GM18526 (cell line): ENCODE data around the gene GON4L.
A peak's percentile ranks its signal among the peaks of the same experiment; 100 is the strongest.

Experiments
- POLR2A ChIP-seq: IDR thresholded peaks from 3 replicates; pipeline ENCODE4 v1.6.1; 2011; ENCODE audit not compliant: insufficient read length; ENCODE audit errors: extremely low read depth

The GON4L gene

GRCh38 chr1:155880950-155881349, 23.9 kb upstream of the GON4L start:
- TF ChIP-seq POLR2A, result no peak

GRCh38 chr1:155880251-155880650, 23.2 kb upstream of the GON4L start:
- TF ChIP-seq POLR2A, result no peak

GRCh38 chr1:155877945-155878344, 20.9 kb upstream of the GON4L start:
- no peak for TF ChIP-seq POLR2A

GRCh38 chr1:155873860-155874259, 16.8 kb upstream of the GON4L start:
- no peak for TF ChIP-seq POLR2A

GRCh38 chr1:155872527-155872926, 15.5 kb upstream of the GON4L start:
- TF ChIP-seq POLR2A, result no peak

DNA sequence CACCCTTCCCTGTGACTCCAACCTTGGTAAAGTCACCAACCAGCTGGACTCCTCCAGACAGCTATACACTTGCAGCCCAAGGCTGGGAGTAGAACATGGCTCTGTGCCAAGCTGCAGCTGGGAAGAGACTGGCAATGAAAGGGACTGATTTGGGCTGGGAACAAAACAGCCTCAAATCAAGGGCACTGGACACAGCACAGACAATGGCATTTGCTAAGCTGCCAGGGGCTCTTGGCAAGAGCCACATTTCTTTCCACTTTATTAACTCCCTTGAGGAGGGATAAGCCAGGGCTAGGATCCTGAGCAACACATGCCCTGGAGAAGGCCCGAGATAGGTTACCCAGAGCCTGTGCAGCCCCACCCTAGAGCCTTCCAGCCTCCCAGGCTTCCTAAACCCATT, 14.4 kb upstream of the GON4L start:
- no peak for TF ChIP-seq POLR2A

- no peak for TF ChIP-seq POLR2A
Measured at GRCh38 chr1:155867766-155868165, 10.8 kb upstream of the GON4L start.

- TF ChIP-seq POLR2A, result no peak
Measured at GRCh38 chr1:155864393-155864792, 7.4 kb upstream of the GON4L start.

DNA sequence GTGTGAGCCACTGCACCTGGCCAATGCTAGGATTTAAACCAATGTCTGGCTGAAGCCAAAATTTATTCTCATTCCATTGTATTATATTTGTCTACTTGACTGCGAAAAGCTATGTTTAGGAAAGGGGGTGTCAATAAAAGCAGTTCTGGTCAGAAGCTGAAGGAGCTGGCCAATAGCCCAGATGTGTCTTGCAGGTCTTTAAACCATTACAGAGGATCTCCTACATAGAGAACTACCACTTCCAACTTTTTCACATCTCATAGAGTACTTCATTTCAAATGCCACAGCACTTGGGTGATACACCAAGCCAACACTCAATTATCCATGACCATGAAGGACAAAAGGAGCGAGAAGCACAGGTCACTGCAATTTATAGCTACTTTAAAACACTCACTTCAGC, 4.9 kb upstream of the GON4L start:
- no peak for TF ChIP-seq POLR2A

DNA sequence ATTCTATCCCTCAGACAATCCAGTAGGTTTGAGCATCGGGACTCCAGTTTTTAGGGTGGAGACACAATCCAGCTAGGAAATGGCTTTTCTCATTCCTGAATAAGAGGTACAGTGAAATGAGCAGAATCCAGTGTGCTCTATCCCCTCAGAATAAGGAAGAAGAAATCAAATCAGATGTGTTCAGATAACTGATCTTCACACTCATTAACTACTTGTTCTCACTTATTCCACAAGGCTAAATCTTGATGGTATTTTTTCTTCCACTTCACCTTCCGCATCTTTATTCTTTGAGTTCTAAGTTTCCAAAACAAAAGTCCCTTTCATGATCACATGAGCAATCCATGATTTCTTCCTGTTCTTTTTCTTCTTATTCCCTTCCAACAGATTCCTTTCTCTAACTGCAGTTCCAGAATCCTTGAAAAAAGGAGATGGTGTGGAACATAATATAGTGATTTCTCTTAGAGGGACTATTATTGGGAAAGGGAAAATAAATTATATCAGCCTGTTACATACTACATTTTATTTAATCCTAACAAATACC, 4.0 kb upstream of the GON4L start:
- no peak for TF ChIP-seq POLR2A

DNA sequence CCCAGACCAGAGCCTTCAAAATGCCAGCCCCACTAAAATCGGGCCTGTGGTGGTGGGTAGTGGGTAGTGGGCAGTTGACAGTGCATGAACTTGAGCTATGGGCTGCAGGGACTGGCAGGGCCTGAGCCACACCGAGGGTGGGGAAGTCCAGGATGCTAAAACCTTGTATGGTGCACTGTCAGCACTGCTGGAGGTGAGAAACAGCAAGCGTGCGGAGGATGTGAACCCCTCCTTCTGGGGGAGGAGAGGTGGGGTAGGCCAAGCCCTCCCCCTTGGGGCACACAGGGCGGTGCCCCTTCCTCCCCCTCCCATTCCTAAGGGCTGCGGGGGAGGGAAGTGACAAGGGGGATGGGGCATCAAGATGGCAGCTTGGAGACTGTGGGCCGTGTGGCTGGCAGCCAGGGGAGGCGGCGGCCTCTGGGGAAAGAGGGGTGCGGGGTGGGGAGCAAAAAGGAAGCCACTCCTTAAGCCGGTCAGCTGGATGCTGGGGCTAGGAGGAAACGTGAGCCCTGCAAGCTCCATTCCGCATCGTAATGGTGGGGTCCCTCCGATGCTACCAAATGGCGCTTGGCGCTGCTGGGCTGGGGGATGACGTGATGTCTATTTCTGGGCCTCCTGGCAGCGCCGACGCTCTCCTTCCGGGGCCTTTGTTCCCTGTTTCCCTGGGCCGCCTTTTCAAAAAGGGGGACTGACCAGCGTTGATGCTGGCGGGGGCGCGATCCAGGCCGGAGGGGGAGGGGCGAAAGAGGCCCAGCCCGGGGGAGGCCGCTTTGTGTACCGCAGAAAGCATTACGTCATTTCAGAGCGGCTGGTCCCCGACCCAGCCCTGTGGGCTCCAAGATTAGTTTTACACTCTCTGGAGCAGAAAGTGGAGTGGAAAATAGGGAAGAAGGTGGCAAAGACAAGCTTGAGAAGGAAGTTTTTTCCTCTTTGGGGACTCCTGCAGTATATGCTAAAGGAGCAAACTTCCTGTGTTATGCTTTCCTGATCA, 3.2 kb upstream of the GON4L start:
- peak; percentile 37 for TF ChIP-seq POLR2A

GRCh38 chr1:155859234-155859829, 2.3 kb upstream of the GON4L start, which contains the start of gene SYT11:
SYT11 (plus strand) TSS chr1:155859567; CDS start chr1:155859762, 195 bp downstream.
- peak; percentile 53 for TF ChIP-seq POLR2A

DNA sequence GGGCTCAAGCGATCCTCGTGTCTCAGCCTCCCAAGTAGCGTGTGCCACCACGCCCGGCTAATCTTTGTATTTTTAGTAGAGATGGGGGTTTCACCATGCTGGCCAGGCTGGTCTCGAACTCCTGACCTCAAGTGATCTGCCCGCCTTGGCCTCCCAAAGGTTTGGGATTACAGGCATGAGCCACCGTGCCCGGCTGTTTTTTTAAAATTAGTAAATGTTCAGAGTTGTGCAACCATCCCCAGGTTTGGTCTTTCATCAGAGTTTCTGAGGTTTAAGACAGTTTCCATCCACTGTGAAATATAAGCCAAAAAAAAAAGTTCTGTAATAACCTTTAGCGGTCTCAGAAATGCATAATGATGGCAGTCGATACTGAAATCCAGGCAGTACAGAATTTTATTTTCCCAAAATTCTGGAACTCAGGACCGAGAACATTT, 1.8 kb upstream of the GON4L start:
- no peak for TF ChIP-seq POLR2A

DNA sequence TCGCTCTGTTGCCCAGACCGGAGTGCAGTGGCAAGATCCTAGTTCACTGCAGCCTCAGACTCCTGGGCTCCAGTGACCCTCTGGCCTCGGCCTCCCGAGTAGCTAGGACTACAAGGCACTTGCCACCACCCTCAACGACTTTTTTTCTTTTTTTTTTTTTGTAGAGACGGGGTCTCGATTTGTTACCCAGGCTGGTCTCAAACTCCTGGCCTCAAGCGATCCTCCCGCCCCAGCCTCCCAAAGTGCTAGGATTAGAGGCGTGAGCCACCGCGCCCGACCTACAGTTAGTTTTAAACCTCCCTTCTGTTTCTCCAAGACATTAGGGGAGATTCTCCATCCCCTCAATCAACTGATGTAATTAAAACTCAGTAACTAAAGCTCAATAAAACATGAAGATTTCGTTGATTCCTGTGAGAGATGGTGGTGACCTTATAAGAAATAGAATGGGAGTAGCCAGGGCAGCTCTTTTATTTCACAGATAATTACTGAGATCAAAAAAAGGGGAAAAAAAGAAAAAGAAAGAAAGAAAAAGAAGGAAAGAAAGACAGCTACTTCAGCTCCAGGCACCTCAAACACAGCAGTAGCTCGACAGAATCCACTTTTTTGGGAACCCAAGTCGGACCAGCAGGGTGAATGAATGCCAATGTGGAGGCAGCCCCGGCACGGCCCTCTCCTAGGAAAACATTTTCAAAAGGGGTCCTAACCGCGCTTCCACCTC, 598 bp downstream of the GON4L start:
- TF ChIP-seq POLR2A, result no peak

DNA sequence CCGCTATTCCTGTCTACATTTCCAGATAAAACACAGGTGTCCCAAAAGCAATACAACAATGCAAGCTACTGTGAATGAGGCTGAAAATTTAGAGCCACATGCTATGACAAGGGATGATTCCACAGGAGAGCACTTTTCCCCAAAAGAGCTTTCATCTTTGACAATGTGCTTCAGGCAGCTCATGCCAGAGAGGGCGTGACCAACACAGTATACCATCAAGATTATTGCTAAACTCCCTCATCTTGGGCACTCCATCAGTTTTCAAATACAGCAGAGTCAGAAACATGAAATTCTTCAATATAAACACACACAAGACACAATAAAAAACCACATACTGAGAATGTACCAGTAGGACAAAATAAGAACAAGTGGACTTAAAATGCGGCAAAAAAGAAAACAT, 6.7 kb downstream of the GON4L start:
- TF ChIP-seq POLR2A, result no peak

DNA sequence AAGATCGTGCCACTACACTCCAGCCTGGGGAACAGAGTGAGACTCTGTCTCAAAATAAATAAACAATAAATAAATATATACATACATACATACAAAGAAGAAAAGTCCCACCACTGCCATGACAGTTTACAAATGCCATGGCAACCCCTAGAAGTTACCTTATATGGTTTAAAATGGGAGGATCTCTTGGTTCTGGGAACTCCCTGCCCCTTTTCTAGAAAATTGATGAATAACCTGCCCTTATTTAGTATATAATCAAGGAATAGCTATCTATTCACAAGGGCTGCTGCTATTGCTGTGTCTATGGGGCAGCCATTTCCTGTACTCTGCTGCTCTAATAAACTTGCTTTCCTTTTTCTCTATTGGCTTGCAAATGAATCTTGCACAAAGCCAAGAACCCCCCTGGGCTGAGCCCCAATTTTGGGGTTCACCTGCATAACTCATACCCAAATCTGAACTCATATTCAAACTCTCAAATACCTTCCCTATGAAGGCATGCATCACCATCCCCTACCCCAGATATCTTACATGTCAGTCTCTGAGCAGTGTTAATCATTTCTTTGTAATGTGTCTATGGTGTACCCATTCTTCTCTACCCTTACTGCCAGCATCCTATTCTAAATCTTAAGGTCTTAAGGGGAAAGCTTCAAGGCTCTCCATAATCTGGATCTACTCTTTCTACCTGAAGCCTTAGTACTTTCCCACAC, 9.0 kb downstream of the GON4L start:
- TF ChIP-seq POLR2A, result no peak
